IPS DF 6.9 (cell line): Measurements from ENCODE around the gene PIK3AP1.

Experiments
- DNase-seq: peaks from one replicate; pipeline ENCODE4 v3.0.0-alpha.2; 2013; ENCODE audit warnings: low read depth, low spot score
- H3K27ac ChIP-seq: one replicate; pipeline ENCODE4 v1.5.1; 2013; ENCODE audit warnings: low read length, control low read depth
- H3K27me3 ChIP-seq: 2 replicates; pipeline ENCODE4 v1.6.1; 2013; ENCODE audit warnings: mild to moderate bottlenecking, low read length; ENCODE audit not compliant: control insufficient read depth, insufficient read depth
- H3K36me3 ChIP-seq: 2 replicates; pipeline ENCODE4 v1.6.1; 2013; ENCODE audit warnings: low read length; ENCODE audit not compliant: control insufficient read depth, insufficient read depth
- H3K4me1 ChIP-seq: 2 replicates; pipeline ENCODE4 v1.6.1; 2013; ENCODE audit warnings: low read length; ENCODE audit not compliant: control insufficient read depth, insufficient read depth
- H3K4me3 ChIP-seq: 2 replicates; pipeline ENCODE4 v1.5.1; 2013; ENCODE audit warnings: mild to moderate bottlenecking, low read length
- H3K9me3 ChIP-seq: 2 replicates; pipeline ENCODE4 v1.6.1; 2013; ENCODE audit warnings: low read length, inconsistent platforms; ENCODE audit not compliant: control insufficient read depth, insufficient read depth
- WGBS: extraction: QIAGEN DNeasy Blood & Tissue Kit; methylation state at CpG from one replicate; pipeline ENCODE4 v1.1.7; 2013; ENCODE audit warnings: mixed read lengths, missing lambda C conversion rate; ENCODE audit not compliant: insufficient read length, insufficient coverage; 5-methylcytosine and 5-hydroxymethylcytosine counted together

PIK3AP1 gene

DNA sequence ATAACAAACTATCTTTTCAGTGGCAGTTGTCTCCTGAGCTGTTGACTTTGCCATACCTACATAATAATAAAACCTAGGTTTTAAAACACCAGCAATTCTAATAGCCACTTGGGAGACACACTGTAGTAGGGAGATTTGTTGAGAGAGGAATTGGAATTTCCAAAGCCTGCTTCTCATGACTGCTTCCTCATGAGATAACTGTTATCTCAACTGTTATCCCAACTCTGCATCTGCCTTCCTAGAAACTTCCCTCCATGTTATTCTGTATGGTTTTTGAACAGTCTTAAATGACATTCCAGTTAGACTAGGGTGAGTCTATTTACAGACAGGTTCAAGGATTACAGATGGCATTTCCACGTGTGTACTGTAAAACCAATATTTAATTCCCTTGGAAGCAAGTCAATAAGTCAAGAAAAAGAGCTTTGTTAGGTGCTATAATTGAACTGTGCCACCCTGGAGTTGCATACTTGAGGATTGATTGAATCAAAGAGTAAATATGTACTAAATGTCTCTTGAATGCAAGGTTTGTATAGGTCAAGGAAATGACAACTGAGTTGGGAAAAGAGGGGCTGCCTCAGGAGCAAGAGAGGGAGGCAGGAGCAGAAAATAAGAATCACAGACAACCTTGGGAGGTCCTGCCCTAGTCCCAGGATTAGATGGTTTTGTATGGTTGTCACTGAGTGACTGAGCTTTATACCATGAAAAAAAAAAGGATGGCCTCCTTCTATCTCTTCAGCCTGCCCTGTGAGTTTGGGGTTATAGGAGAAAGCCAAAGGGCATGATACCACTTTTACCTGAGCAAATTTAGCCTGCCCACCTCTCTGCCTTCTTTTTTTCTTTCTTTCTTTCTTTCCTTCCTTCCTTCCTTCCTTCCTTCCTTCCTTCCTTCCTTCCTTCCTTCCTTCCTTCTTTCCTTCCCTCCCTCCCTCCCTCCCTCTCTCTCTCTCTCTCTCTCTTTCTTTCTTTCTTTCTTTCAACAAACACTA, 123.6 kb downstream of the PIK3AP1 start:
- DNase-seq: no peak
- H3K4me1 ChIP-seq: no peaks in the 10 kb centered on the region
- H3K4me3 ChIP-seq: no peak overlapping the region
- H3K9me3 ChIP-seq: no peaks in the 10 kb centered on the region
- H3K27me3 ChIP-seq: no peaks in the 10 kb centered on the region
- no CpG with 5 or more reads among the region's 1 CpG for WGBS
- H3K27ac ChIP-seq: no peak overlapping the region
- no peaks in the 10 kb centered on the region for H3K36me3 ChIP-seq

DNA sequence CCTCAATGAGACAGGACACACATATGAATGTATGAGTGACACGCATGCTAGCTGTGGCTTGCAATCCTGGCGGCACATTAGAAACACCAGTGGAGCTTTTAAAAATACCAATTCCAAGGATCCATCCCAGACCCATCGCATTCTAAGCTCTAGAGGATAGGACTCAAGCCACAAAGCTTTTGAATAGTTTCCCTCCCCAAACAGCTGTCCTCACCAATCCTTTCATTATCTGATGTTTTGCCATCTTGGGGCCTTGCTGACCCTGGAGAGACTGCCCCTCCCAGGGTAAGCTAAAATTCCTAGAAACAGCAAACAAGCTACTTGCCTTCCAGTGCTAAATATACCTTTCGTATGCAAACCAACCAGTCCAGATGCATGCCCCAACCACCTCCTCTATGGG, 124.6 kb downstream of the PIK3AP1 start:
- no peaks in the 10 kb centered on the region for H3K4me1 ChIP-seq
- WGBS: no CpG with 5 or more reads among the region's 4 CpGs
- DNase-seq: no peak
- H3K4me3 ChIP-seq: no peak overlapping the region
- H3K9me3 ChIP-seq: no peaks in the 10 kb centered on the region
- H3K27me3 ChIP-seq: no peaks in the 10 kb centered on the region
- H3K36me3 ChIP-seq: no peaks in the 10 kb centered on the region
- H3K27ac ChIP-seq: no peak overlapping the region

DNA sequence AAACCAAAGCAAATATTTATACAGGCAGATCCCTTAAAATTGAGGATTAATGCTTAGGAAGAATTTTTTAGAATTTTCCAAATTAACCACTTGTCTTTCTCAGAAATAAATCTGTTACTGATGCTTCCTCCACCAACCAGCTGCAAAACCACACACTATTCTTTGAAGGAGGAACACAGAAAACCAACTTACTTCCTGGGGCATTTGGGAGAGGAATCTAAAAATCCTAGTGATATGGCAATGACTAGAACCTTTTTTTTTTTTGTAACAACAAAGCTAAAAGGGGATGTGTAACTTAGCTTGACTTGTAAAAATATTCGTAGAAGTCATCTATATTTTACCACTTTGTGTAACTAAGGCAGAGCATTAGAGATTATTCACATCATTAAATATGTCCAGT, 128.4 kb downstream of the PIK3AP1 start:
- Histone ChIP-seq H3K4me3 (no peak overlapping the region), H3K27ac (no peak overlapping the region), H3K36me3 (no peaks in the 10 kb centered on the region; the same call in 1 of the 2 replicates), H3K4me1 (no peaks in the 10 kb centered on the region), H3K27me3 (peaks cover 1% of the 10 kb centered on the region; the same call in 1 of the 2 replicates), H3K9me3 (no peaks in the 10 kb centered on the region)
- no CpG with 5 or more reads among the region's 1 CpG for WGBS
- no peak for DNase-seq

DNA sequence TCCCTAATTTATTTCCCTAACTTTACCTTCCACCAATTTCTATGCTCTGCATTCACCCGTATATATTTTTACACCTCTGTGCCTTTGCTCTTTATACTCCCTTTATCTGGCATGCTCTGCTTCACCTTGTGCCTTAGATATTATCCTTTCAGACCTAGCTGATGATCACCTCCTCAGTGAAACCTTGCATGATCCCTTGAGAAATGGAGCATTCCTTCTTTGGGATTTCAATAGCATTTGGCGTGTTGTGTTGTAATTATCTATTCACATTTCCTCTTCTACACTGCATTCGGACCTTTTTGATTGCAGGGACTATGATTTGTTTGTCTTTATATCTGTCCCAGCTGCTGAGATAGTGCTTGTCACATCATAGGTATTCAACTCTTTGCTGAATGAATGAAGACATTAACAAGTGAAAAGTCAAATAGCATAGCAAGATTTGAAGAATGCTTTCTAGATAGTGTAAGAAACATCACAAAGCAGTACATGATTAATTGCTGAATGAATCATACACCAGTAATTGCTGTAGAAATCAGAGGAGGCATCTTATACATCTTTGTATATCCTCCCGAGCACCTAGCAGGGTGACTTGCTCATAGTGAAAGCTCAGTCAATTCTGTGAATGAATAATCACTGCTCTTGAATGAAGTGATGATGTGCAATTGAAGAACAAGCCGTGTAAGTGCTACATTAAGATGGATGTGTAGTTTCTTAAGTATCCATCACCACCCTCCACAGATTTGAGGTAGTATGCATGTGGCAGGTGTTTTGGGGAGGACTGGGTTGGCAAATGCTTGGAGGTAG, 131.5 kb downstream of the PIK3AP1 start:
- no peak for DNase-seq
- H3K36me3 ChIP-seq: no peaks in the 10 kb centered on the region; the same call in 1 of the 2 replicates
- WGBS: 45% methylated on average over 1 of the region's 5 CpGs

DNA sequence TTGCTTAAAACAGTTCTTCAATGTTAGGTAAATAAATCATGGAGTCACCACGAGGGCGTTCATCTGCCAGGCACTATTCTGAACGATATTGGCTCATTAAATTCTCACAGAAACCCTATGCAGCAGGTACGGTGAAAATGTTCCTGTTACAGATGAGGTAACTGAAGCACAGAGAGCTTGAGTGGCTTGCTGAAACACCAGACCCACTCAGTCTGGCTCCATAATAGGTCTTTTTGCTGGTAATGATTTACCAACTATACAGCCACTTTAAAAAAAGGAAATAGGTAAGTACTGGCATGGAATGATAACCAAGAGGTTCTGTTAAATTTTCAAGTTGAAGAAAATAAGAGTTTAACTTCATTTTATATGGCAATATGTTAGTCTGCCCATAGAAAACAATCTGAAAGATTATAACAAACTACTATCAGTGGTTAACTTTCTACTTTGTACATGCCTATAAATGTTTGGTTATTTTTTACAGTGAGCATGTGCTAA, 132.2 kb downstream of the PIK3AP1 start:
- Histone ChIP-seq H3K36me3 (no peaks in the 10 kb centered on the region; the same call in 1 of the 2 replicates), H3K27me3 (peaks cover 1% of the 10 kb centered on the region; the same call in 1 of the 2 replicates), H3K4me1 (no peaks in the 10 kb centered on the region), H3K9me3 (no peaks in the 10 kb centered on the region), H3K4me3 (no peak overlapping the region), H3K27ac (no peak overlapping the region)
- no CpG with 5 or more reads among the region's 4 CpGs for WGBS
- no peak for DNase-seq

More for the DNA sequence above, 131.5 kb downstream of the PIK3AP1 start:
- no peak overlapping the region for H3K27ac ChIP-seq
- no peaks in the 10 kb centered on the region for H3K4me1 ChIP-seq
- H3K9me3 ChIP-seq: no peaks in the 10 kb centered on the region
- peaks cover 1% of the 10 kb centered on the region; the same call in 1 of the 2 replicates for H3K27me3 ChIP-seq
- H3K4me3 ChIP-seq: no peak overlapping the region

DNA sequence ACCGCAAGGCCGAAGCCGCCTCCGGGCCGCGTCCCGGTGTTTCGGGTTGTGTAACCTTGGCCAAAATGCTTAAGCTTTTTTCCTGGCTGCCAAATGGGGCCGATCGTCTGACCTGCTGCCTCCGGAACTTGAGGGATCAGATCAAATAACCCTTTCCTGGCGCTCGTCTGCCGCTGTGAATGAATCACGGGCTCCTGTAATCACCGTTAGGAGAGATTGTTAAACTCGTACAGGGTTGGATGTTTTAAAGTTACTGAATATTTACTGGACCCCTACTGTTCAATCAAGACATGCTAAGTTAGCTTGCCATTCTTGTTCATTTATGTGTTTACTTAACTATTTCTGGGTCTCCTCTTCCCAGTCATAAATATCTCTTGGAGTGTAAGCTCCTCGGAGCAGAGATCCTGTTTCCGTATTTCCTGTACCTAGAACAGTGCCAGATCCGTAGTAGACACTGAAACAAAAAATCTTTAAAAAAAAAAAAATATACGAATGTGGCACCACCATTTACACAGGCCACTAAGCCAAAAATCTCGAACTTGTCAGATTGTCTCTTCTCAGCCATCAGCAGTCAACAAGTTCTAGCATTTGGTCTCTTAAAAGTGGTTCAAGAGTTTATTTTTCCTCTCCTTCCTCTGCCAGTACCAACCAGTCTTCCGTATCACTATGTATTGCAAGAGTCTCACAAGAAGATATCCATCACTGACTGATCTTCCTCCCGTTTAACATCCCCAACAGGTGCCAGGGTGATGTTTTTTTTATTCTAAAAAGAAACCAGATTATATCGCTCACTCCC, 132.9 kb downstream of the PIK3AP1 start:
- Histone ChIP-seq H3K4me1 (no peaks in the 10 kb centered on the region), H3K9me3 (no peaks in the 10 kb centered on the region), H3K36me3 (no peaks in the 10 kb centered on the region; the same call in 1 of the 2 replicates), H3K4me3 (peak overlapping the region; percentile 87; the same call in 1 of the 2 replicates), H3K27ac (no peak overlapping the region), H3K27me3 (peaks cover 1% of the 10 kb centered on the region; the same call in 1 of the 2 replicates)
- no CpG with 5 or more reads among the region's 25 CpGs for WGBS
- no peak for DNase-seq

DNA sequence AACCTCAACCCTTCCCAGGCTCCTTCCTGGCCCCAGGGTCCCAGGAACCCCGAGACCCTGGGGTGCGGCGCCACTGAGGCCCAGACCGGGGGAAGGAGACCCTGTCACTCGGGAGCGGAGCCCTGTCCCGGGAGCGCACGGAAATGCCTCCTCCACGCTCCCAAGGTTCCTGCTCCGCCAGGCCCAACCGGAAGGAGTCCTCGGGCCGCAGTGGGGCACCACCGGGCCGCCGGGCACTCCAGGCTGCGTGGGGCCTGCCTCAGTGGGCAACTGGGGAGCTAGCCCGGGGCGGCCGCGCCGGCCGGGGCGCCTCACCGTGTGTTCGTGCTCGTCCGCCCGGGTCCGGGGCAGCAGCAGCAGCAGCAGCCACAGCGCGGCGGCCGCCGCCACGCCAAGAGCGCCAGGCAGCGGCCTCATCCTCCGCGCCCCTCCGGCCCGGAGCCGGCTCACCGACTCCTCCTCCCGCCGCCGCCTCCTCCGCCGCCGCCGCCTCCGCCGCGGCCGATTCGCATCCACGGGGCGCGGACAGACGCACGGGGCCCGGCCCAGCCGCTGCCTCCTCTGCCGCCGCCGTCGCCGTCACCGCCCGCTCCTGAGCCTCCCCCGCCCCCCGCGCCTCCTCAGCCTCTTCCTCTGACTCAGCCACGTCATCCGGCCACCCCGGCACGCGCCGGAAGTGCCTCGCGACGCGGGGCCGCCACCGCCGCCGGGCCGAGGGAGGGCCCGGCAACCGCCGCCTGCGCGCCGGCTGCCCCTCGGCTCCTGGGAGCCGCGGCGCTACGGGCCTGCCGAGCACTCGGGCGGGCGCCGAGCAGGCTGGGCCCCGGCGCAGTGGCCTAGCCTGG, 133.7 kb downstream of the PIK3AP1 start, which contains the start of gene TM9SF3:
TSS of gene TM9SF3 (minus strand) at position 594 of the 845 bp plus-strand sequence. CDS start at position 417, 177 bp downstream.
- no peaks in the 10 kb centered on the region for H3K9me3 ChIP-seq
- H3K36me3 ChIP-seq: no peaks in the 10 kb centered on the region; the same call in 1 of the 2 replicates
- no peak within 1 kb of the TSS for H3K27ac ChIP-seq
- H3K4me1 ChIP-seq: no peaks in the 10 kb centered on the region
- WGBS: no CpG with 5 or more reads among the region's 107 CpGs
- peak within 1 kb of the TSS; percentile 87 for H3K4me3 ChIP-seq
- peak; percentile 45 for DNase-seq
- peaks cover 1% of the 10 kb centered on the region; the same call in 1 of the 2 replicates for H3K27me3 ChIP-seq

DNA sequence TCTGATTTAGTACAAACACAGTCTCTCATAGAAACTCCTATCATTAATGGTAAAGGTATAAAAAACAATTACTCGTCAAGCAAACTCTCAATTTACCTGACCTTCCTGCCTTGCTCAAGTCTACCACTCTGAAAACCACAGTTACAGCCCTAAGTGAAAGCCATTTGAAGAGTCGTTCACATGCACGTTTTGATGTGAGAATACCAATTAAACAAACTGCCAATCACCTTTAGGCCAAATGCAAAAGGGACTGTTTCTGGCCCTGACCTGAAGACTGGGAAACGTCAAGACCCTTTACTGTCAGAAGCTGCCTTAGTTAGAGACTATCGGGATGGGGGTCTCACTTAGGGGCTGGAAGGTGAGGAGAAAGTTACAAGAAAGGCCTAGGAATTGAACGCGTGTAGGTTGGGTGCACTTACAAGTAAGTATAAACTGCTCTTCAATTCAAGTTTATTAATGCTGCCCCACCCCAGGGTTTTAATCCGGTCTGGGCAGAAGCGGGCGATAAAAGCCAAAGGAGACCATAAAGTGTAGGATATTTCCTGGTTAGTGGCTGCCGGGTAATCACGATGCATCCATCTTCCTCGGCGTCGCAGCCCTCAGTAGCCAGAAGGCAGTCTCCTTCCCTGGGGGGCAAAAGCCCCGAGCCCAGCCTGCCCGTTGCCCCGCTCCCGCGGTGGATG, 134.4 kb downstream of the PIK3AP1 start:
- no peaks in the 10 kb centered on the region for H3K4me1 ChIP-seq
- H3K36me3 ChIP-seq: no peaks in the 10 kb centered on the region; the same call in 1 of the 2 replicates
- peaks cover 1% of the 10 kb centered on the region; the same call in 1 of the 2 replicates for H3K27me3 ChIP-seq
- no peaks in the 10 kb centered on the region for H3K9me3 ChIP-seq
- H3K27ac ChIP-seq: no peak overlapping the region
- H3K4me3 ChIP-seq: peak overlapping the region; percentile 87
- no CpG with 5 or more reads among the region's 20 CpGs for WGBS
- no peak for DNase-seq
